ENCODE data around the gene FGF4.
"Not testable (repeated sequence)": the region's sequence is repeated elsewhere in the genome, so short reads cannot be mapped to it uniquely, and the experiment has no call there.

Gene FGF4

DNA sequence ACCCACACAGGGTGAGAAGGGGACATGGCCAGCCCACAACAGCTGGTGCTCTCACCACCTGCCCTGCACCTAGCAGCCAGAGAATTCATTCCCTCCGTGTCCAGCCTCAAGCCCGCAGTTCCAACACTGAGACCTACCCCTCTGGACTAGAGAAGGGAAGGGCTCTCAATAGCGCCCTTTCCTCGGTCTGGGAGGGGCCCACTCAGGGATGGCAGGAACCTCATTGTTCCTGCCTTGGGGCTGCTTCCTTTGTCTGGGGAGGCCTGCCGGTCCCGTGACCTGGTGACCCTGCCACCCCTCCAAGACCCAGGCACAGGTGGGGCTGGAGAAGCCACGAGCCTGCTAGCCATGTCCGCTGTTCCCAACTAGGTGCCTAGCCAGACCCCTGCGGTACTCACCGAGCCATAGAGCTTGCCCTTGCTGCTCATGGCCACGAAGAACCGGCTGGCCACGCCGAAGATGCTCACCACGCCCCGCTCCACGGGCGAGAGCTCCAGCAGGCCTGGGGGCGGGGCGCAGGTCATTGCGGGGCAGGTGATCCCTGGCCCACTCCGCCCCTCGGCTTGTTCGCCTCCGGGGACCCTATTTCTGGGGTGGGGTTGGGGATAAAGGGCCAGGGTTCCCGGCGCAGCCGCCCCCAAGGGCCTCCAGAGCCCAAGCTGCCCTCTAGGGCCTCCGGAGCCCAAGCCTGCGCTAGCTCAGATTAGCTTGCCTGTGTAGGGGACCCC is 1.4 kb downstream of the FGF4 start:
- DNase-seq (ENCODE audit: low read depth), result no peak

DNA sequence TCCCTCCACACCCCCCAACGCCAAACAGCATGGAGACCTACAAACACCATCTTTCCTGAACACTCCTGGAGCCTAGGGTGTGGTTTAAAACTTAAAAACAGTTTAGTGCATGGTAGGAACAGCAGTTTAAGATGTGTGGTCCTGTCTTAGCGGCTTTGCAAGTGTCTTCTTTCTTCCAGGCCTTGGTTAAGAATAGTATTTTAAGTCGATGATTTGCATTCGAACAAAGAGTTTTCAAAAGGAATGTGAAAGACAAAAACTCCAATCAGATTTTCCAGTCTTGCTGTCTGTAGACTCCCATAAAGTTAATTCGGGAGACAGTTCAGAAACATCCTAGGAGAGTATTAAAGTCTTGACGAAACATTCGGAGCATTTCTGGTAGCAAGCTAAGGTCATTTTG is 3.7 kb downstream of the FGF4 start:
- no peak for DNase-seq (ENCODE audit: low read depth)

DNA sequence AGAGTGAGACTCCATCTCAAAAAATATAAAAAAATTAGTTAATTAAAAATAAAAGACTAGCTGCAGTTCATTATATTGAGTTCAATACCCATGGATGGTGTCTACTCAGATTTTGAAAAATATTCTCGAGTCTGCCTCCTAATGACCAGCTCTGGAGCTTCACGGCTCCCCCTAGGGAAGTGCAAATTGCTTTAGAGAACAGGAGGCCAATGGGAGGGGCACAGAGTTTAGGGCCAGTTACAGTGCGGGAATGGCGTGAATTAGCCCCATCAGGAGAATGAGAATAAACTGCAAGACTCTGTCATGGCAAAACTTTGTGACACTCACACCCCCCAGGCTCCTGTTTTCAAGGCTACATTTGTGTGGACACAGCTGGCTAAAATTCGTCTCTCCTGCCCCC is 4.6 kb downstream of the FGF4 start:
- no peak for DNase-seq (ENCODE audit: low read depth)

DNA sequence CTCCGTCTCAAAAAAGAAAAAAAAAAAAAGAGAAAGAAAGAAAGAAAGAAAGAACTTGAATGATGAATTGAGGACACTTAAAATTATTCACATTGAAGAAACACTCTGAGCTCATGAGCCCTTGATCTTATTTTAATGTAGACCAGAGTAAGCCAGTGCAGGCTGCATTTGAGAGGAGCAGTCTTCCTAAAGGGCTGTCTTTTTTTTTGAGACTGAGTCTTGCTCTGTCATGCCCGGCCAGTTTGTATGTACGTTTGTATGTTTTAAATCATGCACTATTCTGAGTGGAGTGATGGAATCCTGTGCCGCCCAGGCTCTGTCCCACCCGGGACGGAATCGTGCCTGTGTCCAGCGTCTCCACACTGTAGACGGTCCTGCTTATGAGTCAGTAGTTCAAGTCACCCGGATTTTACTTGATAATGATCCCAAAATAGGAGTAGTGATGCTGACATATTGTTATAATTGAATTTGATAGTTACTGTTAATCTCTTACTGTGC is 9.6 kb downstream of the FGF4 start:
- no peak for DNase-seq (ENCODE audit: low read depth)

DNA sequence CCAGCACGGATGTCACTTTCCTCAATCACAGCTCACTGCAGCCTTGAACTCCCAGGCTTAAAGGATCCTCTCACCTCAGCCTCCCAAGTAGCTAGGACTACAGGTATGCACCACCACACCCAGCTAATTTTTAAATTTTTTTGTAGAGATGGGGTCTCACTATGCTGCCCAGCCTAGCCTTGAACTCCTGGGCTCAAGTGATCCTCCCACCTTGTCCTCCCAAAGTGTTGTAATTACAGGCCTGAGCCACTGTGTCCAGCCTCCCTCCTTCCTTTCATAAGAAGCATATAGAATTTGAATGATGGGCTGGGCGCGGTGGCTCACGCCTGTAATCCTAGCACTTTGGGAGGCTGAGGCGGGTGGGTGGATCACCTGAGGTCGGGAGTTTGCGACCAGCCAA is 10.2 kb downstream of the FGF4 start:
- not testable (repeated sequence) for DNase-seq (ENCODE audit: low read depth)

DNA sequence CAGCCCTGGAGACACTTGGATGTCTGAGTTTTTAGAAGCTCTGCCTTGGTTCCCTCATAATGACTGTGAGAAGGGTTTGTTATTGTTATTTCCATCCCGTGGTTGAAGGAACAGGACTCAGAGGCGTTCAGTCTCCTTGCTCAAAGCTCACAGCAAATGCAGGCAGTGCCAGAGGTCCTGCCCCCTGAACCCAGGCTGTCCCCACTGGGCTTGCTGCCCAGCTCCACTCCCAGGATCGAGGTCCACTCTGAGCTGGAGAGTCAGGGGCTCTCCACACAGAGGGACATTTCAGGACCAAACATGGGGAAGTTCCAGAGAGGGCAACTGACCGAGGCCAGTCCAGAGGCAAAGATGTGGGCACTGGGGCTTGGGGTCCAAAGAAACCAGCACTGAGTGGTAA is 14.8 kb downstream of the FGF4 start:
- DNase-seq (ENCODE audit: low read depth), result no peak

DNA sequence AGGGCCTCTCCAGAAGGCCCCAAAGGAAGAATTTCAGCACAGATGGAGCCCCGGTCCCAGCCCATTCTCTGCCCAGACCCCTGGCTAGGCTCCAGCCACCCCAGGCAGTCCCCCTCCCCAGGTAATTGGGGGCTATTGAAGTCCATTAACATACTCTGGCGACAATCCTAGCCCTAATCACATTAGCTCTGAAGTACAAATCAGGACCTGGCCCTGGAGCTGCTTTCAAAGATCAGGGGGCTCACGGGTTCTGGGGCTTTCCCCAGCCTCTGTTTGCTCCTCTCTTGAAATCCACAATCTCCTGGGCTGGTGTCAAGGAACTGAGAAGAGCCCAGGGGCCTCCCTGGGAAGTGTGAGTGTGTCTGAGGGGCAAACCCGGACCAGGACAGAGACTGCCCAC is 22.3 kb downstream of the FGF4 start:
- no peak for DNase-seq (ENCODE audit: low read depth)

DNA sequence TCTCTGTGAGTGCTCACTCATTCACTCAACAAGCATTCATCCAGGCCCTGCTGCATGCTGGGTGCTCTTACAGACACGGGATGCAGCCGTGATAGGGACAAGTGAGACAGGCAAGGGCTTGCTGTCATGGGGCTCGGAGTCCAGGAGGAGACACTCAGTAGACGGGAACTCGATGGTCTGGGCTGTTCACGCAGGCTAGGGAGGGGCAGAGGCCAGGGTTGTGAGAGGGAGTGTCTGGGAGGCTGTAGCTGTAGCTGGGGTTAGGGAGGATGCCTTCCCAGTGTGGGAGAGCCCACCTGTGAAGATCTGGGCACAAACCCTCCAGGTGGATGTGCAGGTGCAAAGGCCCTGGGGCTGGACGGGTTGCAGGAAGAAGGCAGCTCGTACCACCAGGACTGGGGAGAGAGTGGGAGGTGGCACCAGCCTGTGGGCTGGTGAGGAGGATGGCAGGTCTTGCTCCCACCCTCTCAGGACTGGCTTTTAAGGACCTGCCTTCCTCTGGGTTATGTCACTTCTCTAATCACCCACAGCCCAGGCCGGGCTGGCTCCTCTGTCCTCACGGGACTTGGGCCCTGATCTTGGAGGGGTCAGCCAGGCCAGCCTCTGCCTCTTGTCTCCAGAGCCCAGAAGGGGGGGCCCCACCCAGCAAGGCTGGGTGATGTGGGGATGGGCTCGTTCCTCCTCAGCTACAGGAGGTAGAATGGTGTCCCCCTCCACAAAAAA is 24.1 kb downstream of the FGF4 start:
- no peak for DNase-seq (ENCODE audit: low read depth)

DNA sequence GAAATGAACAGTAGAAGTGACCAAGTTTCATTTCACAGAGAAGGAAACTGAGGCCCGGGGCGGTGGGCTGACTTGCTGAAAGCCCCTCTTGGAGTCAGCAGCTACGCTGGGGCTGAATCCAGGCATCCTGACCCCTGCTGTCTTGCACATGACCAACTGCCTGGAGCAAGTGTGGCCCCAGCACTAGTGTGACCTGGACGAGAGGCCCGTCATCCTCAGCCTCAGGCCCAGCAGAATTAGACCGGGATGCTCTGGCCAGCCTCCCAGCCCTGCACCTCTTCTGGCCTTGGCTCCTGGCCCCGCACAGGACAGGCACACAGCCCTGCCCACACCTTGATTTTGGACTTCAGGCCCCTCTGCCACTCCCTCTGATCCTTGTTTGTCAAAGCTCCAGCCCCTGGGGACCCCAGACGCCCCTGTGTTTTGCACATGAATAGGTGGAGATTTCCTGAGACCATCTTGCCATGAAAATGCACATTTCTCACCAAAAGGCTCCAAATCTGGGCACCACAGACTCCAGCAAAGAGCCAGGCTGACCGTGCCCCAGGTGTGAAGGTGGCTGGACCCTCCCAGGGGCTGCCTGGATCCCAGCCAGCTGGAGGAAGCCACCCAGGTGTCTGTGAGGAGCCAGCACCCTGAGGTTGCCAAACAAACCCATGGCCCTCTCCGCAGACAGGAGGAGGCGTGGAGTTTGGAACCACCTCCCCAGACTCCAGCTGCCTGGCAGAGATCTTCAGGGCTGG is 24.9 kb downstream of the FGF4 start:
- no peak for DNase-seq (ENCODE audit: low read depth)

DNA sequence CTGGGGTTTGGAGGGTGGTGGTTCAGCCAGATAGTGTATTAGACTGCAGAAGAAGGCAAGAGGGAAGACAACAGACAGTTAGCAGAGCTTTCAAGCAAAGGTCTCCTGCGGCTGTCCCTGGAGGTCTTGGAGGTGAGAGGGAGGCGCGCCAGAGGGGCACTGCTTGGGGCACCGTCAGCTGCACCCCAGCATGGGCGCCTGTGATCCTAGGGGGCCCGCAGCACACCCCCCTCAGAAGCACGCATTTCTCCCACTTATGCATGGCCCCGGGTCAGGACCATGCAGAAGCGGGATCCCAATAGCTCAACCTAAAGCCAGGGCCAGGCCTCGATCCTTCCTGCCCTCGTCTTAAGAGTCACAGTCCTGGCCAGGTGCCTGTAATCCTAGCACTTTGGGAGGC is 26.5 kb downstream of the FGF4 start:
- DNase-seq (ENCODE audit: low read depth), result no peak

DNA sequence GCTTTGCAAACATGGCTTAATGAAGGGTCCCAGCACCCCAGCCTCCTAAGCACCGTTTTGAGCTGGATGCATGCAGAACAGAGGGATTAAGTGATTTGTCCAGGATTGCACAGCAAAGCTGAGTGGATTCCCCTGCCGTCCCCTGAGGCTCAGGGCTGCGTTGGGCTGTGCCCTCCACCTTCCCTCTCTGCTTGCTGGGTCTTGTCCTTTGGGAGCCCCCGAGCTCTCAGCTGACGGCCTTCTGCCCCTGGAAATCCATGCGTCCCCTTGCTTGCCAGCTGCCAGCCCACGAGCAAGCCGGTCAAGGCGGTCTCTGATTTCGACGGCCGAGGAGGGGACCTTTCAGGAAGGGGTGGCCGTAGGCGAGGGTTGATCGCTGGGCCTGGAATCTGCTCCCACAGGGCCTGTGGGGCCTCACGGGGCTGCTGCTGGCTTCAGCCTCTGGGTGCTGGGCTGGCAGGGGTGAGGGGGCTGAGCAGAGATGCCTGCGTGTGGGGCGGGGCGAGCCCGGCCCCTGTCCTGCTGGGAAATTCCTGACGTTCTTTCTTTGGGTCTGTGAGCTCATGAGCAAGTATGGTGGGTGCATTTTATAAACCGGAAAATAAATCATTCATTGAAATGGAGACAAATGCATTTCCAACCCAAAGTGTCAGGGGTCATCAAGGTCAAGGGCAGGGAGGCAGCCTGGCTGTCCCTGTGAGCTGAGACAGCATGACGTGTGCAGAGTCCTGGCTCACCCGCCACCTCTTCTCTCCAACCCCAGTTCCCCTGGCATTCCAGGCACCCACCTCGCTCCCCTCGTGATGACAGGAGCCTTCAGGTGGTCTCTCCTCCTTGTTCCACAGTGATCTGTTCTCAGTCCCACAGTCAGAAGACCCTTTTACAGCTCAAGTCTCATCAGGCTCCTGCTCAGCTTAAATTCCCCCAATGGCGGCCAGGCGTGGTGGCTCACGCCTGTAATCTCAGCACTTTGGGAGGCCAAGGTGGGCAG is 28.1 kb downstream of the FGF4 start:
- DNase-seq (ENCODE audit: low read depth), result no peak

DNA sequence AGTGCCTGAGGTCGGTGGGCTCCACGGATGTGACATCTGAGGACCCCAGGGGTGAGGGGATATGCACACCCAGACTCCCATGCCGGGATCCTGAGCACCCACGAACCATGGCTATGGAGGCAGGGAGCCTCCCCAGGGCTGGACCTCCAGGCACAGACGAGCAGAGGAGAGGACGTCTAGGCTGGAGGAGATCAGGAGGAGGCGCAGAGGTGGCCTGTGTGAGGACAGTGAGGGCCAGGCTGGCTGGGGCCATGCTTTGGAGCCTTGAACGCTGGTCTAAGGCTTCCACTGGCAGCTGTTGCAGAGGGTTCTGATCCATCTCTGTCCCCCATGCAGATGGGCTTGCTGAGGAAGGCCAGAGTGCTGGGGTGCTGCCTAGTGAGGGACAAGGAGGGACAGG is 29.0 kb downstream of the FGF4 start:
- no peak for DNase-seq (ENCODE audit: low read depth)

DNA sequence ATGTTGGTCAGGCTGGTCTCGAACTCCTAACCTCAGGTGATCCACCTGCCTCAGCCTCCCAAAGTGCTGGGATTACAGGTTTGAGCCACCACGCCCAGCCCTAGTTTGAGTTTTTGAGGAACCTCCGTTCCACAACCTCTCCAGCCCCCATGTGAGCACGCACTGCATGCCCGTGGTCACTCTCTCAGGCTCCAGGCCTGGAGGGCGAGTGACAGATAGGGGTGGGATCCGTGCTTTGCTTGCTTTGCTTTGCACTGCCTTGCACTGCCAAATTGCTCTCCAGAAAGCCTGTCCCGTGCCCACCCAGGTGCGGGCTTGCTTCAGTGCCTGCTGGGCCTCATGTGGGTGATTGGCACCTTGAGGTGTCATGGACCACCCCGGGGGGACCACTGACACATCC is 29.9 kb downstream of the FGF4 start:
- DNase-seq (ENCODE audit: low read depth), result no peak

DNA sequence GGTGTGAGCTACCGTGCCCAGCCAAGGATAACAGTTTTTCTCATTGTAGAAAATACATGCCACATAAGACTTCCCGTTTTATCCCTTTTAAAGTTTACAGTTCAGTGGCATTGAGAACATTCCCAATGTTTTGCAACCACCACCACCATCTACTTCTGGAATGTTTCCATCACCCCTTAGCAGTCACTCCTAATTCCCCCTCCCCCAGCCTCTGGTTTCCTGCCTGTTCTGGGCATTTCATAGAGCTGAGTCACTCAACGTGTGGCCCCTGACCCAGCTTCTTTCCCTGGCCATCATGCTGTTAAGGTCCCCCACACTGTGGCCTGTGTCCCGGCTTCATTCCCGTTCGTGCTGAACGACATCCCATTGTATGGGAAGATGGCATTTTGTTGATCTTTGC is 30.7 kb downstream of the FGF4 start:
- DNase-seq (ENCODE audit: low read depth), result no peak

DNA sequence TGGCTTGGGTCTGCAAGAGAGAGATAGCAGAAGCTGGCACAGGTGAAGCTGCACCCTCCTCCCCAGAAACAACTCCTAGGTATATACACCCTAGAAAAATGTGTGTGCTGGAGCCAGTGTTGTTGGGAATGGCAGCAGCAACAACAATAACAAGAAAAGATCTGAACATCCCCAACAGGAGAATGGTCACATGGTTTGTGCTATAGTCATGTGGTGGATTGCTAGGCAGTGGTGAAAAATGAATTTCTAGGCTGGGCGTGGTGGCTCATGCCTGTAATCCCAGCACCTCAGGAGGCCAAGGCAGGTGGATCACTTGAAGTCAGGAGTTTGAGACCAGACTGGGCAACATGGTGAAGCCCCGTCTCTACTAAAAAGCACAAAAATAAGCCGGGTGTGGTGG is 40.3 kb downstream of the FGF4 start:
- DNase-seq (ENCODE audit: low read depth), result no peak

DNA sequence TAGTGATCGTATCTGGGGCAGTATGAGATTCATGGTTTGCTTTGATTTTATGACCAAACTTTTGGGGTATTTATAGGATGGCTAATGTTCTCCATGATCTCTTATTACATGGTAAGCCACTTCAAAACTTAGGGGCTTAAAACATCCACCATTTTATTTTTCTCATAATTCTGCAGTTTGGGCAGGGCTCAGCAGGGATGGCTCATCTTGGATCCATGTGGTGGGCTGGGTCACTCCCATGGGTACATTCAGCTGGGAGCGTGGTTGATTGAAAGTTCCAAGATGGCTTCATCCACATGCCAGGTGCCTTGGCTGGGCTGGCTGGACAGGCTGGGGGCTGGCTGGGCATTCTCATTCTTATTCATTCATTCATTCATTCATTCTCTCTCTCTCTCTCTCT is 40.8 kb downstream of the FGF4 start:
- DNase-seq (ENCODE audit: low read depth), result no peak

DNA sequence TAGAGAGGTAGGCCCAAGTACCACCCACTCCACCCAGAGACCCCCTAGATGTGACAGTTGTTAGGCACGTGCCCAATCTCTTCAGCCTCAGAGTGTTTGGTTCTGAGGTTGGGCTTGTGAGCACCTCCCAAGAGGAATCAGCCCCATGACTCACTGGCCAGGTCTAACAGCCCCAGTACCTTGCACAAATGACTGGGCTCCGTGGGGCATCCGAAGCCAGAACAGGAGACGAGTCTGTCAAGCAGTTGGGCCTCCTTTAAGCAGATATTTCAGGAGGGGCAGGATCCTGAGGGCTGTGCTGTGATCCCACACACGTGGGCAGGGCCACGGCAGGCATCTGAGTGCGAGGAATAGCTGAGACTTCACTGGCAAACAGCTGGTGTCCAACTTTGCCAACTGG is 42.2 kb downstream of the FGF4 start:
- DNase-seq (ENCODE audit: low read depth), result no peak

DNA sequence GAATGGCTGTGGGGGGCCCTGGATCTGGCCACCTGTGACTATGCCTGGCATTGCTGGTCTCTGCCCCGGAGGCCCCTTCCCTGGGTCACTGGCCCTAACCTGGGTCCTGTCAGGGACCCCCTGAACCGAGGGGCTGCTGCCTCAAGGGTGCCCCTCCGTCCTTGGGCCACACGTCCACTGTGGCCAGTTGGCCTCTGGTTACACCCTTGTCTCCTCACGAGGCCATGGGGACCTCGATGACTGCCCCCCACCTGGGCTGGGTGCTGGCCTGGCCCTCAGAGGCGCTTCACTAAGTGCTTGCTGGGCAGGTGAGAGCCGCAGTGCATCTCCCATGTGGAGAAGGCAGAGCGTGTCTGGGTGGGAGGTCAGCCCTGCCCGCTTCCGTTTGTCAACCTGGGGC is 44.0 kb downstream of the FGF4 start:
- DNase-seq (ENCODE audit: low read depth), result no peak

DNA sequence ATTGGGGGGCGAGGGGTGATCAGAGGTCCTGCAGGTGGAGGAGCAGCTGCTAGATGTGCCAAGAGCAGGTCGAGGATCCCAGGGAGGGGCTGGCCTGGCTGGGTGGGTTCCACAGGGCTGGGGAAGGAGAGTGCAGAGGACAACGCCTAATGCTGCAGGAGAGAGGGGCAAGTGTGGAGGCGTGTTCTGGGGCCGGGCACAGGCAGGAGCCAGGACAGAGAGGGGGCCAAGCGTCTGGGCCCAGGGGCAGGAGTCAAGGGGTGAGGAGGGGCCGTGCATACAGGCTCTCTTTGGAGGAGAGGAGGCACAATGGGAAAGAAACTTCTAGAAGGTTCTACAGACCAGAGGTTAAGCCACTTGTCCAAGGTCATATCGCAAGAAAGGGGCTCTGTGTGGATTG is 44.6 kb downstream of the FGF4 start:
- no peak for DNase-seq (ENCODE audit: low read depth)

DNA sequence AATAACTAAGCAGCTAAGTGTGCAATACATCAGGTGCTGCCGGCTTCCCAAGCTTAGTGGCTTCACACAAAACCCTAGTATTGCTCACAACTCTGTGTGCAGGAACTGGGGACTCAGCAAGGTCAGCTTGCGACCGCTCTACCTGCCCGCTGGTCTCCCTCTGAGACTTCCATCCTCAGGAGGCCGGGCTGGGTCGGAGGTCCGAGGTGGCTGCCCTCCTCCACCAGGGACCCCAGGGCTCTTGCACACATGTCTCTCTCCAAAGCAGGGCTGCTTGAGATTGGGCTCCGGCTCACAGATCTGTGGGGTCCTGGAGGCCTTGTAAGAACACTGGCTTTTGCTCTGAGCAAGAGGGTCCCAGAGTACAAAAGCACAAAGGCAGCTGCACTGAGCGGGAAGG is 45.9 kb downstream of the FGF4 start:
- no peak for DNase-seq (ENCODE audit: low read depth)

DNA sequence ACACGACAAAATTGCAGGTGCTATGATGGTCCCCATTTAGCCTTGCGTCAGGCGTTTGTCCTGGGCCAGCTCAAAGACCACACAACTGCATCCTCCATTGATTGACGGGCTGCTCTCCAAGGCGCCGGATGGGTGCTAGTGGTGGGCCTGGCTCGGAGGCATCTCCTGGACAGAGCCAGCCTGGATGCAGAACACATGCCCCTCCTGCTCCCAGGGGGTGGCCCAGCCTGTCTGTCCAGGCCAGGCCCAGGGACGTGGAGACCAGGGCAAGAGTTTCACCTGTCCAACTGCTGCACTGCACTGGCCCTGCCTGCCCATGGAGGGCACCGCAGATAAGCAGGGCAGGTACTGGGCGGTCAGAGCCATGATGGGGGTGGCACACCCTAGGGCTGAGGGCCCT is 47.9 kb downstream of the FGF4 start:
- no peak for DNase-seq (ENCODE audit: low read depth)

DNA sequence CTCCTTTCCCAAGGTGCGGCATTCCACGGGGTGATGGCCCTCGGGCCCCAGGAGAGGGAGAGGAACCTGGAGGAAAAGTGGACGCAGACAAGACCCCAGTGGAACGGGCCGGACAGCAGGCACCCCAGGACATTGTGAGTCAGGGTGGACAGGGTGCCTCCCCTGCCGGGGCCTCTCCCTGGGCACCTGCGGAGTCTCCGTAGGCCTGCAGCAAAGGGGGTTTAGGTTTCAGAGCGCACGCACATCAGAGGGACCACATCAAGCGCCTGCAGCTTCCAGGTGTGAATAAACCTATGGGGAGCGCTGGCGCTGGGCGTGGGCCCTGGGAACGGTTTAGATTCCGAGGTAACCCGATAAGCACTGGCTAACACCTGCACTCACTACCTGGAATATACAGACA is 48.7 kb downstream of the FGF4 start:
- DNase-seq (ENCODE audit: low read depth), result no peak
